GOT3 (cell line): ENCODE data around the gene NAA60.
"Not testable (repeated sequence)": the region's sequence is repeated elsewhere in the genome, so short reads cannot be mapped to it uniquely, and the experiment has no call there.

Experiments
- DNase-seq: peaks from one replicate; lab custom pipeline; 2025; ENCODE audit warnings: mixed read lengths; lab: John Stamatoyannopoulos, UW

NAA60 gene

DNA sequence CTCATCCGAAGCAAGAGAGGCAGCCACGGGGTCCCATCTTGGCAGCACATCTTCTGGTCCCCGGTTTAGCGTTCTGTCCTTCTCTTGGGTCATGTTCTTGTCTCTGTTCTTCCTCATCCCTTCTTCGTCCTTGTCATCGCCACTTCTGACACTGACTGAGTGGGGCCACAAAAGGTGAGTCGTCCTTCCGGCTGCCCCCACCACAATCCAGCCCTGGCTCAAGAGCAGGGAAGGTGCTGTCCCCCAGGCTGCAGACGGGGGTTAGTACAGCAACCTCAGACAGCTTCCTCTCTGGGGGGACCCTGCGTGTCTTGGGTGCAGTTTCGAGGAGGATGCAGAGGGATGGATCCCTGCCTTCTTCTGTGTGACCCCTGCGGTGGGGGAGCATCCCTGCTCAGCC, 21.8 kb downstream of the NAA60 start:
- no peak for DNase-seq

DNA sequence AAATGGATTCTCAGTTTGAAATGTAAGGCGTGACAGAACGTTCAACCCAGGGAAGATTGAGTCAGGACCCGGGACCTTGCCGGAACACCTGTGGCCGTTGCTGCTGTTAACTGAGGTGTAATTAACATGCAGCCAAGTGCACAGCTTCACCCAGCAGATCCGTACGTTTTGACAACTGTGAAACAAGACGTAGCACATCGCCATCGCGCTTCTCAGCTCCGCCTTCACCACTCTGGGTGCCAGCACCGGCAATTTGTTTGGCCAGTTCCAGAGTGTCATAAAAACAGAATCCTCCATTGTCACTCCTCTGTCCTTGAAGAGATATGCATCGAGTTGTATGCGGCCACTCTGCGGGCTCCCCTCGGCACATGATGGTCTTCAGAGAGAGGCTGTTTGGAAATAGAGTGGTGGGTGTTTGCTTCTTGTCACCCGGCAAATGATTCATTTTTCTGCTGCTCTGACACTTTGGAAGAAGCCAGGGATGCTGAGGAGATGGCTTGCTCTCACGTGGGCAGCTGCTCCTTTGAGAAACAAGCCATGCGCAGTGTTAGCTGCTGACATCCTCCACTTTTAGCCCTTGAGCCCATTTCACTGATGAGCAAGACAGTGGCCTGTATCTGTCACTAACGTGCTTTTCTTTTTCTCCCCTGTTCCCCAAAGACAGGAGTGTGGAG, 22.6 kb downstream of the NAA60 start:
- no peak for DNase-seq

DNA sequence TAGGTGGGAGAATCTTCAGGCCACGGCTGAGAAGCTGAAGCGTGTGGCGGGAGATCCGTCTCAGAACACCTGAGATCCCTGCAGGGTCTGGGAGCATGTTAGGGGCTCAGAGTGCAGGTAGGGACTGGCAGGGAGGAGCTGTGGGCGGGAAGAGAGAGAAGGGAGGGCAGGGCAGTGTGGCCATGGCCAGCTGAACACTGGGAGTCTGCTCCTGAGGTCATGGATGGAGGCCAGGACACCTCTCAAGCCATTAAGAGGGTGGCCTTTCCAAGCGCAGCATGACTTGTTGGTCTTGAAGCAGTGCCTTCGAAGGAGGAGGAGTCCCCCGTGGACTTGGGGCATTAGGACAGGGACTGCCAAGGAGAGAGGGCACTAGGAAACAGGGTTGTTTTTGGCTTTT, 23.7 kb downstream of the NAA60 start:
- no peak for DNase-seq

GRCh38 chr16:3467921-3468320, 24.4 kb downstream of the NAA60 start:
- no peak for DNase-seq

- no peak for DNase-seq
Measured at GRCh38 chr16:3468501-3468900, 25.0 kb downstream of the NAA60 start.

- no peak for DNase-seq
Measured at GRCh38 chr16:3469736-3470135, 26.3 kb downstream of the NAA60 start.

GRCh38 chr16:3470723-3471122, 27.2 kb downstream of the NAA60 start:
- no peak for DNase-seq

DNA sequence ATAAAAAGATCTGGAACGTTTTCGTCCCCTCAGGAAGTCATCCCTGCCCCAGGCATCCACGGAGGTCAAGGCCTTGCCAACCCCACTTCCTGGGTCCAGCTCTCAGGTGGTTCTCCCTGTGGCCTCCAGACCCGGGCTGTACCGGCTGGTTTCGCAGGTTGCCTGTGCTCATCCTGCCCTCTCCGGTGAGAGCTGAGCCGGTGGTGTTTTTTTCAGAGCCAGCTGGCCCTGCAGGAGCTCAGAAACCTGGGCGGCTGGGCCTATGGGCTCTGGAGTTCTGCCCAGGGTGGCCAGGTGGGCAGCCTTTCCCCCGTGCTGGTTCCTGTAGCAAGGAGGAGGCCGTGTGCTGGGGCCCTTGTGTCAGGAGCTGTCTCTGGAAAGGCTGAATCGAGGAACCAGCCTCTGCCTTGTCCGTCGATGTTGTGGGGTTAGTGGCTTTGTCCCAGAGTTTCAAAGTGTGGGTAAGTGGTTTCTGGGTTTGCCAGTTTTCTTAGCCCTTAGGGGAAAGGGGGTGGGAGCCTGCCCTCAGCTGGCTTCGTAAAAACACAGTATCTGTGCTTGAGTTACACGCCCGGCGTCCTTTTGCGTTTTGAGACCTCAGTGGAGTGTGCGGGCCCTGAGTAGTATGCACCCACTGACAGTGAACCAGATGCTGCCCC, 28.2 kb downstream of the NAA60 start:
- no peak for DNase-seq

DNA sequence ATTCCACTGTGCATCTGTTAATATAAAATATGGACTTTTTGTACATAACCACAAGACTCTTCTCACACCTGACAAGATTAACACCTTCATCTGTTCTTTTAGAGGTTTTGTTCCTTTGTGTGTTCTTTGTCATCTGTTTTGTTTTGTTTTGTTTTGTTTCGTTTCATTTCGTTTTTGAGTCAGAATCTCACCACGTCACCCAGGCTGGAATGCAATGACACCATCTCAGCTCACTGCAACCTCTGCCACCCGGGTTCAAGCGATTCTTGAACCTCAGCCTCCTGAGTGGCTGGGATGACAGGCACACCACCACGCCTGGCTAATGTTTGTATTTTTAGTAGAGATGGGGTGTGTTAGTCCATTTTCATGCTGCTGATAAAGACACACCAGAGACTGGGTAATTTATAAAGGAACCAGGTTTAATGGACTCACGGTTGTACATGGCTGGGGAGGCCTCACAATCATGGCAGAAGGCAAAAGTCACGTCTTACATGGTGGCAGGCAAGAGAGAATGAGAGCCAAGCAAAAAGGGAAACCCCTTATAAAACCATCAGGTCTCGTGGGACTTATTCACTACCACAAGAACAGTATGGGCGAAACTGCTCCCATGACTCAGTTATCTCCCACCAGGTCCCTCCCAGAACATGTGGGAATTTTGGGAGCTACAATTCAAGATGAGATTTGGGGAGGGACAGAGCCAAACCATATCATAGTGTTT, 29.6 kb downstream of the NAA60 start:
- DNase-seq = no peak

- DNase-seq = not testable (repeated sequence)
Measured at GRCh38 chr16:3473596-3473943, 30.1 kb downstream of the NAA60 start.

DNA sequence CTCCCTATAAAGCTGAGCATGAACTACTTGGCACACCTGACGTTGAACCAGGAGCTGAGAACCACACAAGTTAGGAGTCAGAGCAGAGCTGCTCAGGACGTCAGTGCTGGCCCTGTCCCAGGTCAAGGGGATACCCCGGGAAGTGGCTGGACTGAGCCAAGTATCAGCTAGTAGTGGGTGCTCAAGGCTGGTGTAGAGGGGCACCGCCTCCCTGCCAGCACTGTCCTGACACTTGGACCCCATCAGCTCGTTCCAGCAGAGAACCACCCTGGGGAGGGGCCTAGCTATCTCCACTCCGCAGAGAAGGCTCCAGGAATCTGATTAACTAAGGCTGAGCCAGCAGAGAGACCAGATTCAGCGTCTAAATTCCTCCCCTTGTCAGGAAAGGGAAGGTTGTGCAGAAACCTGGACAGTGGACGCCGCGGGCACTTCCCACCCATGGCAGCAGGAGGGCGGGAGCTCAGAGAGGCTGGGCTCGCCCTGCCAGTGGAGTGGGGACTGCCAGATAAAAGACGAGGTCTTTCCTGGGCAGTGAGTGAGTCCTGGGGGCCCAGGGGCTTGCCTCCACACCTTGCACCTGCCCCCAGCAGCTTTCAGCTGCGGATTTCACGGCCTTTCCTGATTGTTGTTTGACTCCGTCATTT, 30.8 kb downstream of the NAA60 start:
- DNase-seq = no peak

GRCh38 chr16:3474870-3475269, 31.4 kb downstream of the NAA60 start:
- not testable (repeated sequence) for DNase-seq

GRCh38 chr16:3475604-3476375, 32.3 kb downstream of the NAA60 start:
- DNase-seq = no peak

- no peak for DNase-seq
Measured at GRCh38 chr16:3476409-3476808, 32.9 kb downstream of the NAA60 start.

DNA sequence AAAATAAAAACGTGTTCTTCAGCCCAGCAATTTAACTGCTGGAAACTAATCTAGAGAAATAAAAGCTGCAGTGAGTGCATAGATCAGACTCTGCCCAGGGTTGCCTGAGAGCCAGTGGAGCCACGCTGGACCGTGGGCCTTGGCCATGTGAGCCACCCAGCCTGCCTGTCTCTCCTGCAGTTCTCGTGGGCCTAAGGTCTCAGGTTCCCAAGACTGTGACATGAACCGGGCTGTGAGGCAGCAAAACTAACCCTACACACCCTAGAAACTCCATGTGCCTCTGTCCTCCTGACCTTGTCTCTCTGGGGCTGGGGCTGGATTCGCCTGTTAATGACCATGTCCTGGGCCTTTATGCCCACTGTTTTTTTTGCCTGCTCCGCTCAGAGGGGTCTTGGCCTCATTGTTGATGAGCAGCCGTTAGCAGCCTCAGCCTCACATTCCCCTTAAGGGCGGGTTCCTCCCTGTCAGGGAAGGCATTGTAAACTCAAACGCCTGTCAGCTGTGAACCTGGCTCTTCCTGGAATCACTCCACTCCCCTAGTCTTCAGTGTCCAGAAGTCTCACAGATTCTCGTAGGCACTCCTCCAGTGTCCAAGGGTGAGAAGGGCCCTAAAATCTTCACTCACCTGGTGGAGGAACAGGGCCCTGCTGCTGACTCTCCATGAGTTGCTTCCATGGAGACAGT, 34.9 kb downstream of the NAA60 start:
- no peak for DNase-seq

DNA sequence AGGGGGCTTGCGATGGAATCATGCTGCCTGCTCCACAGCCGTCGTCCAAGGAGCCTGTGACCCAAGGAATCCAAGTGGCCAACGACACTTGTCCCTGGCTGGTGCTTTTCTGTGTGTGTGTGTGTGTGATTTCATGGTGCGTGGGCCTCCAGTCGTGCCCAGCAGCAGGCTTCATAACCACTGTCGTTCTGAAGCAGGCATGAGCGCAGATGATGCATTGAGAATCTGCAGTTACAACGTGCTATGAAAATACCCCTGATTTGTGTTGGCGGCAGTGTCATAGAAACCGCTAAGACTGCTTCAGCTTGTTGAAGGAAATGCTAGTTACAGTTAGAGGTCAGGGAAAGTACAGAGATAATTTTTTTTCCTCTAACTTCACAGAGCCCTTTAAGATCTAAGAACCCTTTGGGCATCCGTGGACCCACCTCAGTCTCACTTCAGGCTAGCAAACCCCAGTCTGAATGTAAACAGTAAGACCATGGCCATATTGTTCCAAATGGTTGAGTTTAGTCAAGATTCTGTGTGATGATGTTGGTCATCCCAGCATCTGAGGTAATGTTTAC, 36.3 kb downstream of the NAA60 start:
- no peak for DNase-seq

DNA sequence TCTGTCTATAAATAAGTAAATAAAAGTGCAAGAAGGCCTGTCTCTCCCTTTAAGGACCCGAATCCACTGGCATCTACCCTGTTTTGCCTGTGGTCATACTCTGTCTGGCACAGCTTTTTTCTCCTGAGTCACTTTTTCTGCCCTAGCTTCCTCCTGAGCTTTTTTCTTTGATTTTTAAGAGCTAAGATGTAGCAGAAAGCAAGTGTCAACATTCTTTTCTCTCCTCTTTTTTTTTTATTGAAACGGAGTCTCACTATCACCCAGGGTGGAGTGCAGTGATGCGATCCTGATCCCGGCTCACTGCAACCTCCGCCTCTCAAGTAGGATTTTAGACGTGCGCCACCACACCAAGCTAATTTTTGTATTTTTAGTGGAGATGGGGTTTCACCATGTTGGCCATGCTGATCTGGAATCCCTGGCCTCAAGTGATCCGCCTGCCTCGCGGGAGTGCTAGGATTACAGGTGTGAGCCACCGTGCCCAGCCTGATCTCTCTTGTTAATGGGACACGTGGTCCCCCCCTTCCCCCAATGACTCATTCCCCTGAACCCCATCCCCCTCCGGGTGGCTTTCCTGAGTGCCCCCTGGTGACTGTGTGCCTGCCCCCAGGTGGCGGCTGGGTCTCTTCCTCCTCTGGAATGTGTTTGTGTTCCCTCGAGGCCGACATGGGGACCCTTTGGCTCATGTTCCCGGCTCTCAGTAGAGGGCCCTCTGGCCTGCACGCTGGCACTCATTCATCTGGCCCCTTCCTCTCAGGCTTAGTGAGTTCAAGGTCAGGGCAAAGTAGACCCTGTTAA, 37.6 kb downstream of the NAA60 start:
- no peak for DNase-seq

- no peak for DNase-seq
Measured at GRCh38 chr16:3481696-3482658, 38.5 kb downstream of the NAA60 start.

DNA sequence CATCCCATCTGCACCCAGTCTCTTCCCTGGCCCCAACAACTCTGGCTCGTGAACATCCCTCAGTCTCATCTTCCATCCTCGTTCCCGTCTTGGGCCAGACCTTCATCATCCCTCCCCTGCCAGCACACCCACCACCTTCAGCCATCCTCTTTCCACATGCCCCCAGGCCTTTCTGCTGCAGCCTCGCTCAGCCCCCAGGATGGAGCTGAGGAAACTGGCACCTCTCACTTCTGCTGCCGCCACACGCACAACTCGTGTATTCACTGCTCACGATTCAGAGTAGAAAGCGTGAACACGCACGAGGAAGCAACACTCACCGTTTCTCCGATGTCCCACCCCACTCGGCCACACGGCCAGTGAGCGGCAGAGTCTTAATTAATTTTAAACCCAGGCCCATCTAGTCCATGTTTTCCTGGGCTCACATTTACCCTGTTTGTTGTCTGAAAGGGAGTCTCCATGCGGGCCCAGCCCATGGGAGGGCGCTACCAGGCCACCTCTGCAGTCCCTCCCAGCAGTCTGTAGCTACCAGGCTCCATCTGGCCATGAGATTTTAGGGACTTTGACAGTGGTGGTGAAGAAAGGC, 39.3 kb downstream of the NAA60 start:
- no peak for DNase-seq
